ENCODE measurements around the gene EXOC1.
"Not testable (repeated sequence)": the region's sequence is repeated elsewhere in the genome, so short reads cannot be mapped to it uniquely, and the experiment has no call there.

EXOC1 gene

DNA sequence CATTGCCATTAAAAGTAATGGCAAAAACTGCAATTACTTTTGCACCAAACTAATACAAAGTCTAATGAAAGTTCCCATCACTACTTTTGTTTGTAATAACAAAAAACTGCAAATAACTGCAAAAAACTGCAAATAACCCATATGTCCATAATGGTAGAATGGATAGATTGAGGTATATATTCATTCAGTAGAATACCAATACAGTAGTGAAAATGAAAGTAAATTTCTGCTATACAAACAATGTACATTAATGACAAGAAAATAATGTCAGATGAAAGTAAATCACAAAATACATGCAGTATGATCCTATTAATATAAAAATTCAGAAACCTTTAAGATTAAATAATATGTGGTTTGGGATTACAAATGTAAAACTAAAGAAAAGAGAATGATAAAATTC, 54.0 kb downstream of the EXOC1 start:
- no peak for DNase-seq

DNA sequence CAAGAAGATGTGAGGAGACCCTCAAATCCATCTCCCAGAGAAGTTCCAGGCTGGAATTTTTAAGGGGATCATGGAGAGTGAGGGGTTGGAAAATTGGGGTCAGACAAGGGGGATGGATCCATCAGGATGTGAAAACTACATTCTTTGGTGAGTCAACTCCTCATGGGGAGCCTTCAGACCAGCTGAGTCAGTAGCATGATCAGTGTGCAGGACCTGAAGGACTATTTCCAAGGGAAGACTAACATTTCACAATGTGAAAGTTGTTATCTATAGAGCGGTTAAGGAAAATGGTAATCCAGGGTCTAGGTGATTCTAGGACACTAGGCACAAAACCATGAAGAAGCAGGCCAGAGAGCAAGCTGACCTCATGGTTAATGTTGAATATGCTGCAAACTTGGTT, 56.7 kb downstream of the EXOC1 start:
- no peak for DNase-seq

DNA sequence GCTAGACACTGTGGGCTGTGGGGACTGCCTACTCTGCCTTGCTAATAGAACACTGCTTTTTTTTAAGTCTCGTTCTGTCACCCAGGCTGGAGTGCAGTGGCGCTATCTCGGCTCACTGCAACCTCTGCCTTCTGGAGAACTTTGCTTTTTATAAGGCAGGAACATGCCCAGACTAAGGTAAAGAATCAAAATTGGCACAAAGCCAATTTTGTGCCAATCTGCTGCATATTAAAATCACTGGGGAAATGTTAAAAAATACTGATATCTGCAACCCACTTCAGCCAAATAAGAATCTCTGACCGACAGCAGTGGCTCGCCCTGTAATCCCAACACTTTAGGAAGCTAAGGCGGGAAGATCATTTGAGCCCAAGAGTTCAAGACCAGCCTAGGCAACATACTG, 58.8 kb downstream of the EXOC1 start:
- no peak for DNase-seq

DNA sequence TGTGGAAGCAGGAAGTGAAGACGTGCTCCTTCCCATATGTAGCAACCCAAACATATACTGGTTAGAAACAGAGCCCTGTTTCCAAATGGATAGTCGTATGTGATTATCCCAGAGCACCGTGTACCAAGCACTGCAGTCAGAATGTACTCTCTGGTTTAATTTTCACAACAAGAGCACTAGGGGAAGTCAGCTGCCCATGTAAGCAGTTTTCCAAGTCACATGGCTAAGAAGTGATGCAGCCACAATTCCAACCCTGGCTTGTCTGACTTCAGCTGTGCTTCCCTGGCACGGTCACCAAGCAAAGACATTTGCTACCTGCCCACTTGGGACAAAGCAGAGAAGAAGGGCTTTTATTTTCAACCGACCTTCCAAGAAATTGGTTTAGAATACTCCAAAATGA, 67.1 kb downstream of the EXOC1 start:
- DNase-seq: no peak

DNA sequence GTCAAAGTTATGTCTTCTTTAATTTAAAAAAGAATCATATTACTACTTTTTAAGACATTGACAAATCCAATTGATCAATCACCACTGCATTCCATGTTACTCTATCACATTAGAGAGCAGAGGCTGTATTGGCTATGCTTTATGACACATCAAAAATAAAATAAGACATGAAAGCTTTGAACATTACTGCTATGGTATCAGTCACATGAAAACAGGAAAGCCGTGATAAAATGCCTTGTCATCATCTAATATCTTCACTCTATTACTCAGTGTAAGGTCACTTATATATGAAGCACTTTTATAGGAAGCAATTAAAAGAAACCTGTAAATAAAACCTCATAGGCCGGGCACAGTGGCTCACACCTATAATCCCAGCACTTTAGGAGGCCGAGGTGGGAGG, 67.6 kb downstream of the EXOC1 start:
- no peak for DNase-seq

DNA sequence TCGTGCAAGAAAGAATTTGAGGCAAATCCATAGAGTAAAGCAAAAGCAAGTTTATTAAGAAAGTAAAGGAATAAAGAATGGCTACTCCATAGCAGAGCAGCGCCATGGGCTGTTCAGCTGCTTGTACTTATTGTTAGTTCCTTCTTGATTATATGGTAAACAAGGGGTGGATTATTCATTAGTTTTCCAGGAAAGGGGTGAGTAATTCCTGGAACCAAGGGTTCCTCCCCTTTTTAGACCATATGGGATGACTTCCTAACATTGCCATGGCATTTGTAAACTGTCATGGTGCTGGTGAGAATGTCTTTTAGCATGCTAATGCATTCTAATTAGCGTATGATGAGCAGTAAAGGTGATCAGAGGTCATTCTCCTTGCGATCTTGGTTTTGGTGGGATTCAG, 71.8 kb downstream of the EXOC1 start:
- DNase-seq: no peak

DNA sequence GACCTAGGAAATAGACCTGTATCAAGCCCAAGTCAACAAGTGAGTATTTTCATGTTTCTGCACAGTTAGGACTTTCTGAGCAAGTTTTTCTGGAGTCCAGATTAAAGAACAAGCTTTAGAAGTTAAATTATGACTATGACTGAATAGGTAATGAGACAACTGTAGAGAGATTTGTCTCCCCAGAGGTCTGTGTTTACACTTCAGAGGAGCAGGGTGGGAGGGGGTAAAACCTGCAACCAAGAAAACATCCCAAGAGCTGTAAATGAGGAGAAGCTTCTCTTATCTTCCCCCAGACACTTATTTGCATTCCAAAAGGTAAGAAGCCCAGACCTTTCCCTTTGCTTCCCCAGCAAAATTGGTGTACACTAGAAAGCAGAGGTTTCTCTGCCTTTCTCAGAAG, 73.2 kb downstream of the EXOC1 start:
- DNase-seq: no peak

DNA sequence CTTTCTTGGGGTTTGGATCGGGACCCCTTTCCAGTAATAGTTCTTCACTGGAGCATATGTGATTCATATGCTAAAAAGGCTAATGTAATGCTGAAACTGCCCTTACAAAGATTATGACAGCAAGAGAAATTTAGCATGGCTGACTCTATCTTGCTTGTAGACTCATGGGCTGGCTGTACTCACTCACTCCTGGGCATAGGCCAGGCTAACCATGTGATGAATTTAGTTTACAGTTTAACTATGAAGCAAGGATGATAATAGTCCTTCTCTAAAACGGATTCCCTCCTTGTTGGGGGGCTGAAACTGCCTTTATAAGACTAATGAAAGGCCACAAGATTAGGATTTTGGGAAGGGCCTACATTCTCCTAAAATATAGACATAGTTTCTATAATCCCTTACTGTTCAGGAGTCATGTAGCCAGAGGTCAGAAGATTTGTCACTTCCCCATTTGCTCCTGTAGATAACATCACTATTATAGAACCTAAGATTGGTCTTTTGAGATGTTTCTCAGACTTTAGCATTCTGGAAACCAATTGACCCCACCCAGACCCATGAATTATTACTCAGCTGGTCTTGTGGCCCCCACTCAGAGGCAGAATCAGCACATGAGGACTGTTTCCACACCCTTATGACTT, 74.5 kb downstream of the EXOC1 start:
- DNase-seq: no peak

DNA sequence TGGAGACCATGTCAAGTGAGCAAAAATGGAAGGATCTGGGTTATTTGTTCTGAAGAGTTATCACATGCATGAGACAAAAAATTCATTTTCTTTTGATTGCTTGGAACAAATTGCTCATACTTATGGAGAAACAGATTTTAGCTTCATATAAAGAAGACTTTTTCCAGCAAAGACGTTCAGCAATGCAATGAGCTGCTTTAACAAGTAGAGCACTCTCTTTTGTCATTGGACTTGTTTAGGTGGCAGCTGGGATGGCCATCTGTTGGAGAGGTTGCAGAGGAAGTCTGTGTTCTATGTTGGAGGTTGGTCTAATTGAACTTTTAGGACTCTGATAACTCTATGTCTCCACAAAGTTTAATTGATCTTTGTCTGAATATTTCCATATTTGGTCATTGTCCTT, 75.4 kb downstream of the EXOC1 start:
- no peak for DNase-seq

DNA sequence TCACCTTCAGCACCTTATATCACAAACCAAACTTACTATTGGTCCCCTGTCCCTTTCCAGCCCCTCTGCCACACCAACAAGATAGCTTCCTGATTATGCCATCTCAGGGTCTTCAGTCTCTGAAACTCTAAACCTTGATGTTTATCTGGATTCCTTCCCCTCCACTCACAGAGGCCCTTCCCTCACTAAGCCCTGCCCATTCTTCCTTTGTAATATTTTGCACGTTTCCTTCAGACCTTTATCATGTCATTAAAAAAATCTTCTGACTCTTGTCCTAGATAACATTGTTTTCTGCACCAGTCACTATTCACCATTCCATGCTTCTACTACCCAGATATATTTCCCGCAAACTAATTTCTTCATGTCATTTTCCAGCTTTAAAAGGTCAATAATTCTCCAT, 77.6 kb downstream of the EXOC1 start:
- no peak for DNase-seq

DNA sequence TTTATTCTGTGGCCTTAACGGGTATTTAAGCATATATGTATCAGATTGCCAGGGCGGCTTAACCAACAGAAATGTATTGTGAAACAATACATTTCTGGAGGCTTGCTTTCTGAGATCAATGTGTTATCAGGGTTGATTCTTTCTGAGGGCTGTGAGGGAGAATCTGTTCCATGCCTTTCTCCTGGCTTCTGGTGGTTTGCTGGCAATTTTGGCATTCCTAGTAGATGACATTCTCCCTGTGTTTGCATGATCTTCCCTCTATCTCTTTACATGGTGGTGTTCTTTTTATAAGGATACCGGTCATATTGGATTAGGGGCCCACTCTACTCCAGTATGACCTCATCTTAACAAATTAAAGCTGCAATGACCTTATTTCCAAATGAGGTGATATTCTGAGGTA, 78.4 kb downstream of the EXOC1 start:
- no peak for DNase-seq

DNA sequence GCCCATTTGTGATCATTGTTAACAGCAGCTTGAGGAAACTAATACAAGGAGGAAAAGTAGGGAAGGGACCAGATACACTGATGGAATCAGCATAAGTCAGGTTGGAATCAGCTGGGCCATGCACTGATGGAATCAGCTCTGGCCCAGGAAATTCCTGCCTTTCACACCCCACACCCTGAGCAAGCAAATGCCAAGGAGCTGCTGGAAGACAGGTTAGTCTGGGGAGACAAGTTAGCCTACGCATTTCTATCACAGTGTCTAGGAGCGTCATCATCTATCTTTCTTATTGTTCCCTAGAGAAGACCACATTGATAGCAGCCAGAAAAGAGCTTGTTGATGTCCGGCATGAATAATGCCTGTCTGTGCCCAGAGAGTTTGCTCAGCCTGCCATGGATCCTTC, 79.1 kb downstream of the EXOC1 start:
- DNase-seq: no peak

DNA sequence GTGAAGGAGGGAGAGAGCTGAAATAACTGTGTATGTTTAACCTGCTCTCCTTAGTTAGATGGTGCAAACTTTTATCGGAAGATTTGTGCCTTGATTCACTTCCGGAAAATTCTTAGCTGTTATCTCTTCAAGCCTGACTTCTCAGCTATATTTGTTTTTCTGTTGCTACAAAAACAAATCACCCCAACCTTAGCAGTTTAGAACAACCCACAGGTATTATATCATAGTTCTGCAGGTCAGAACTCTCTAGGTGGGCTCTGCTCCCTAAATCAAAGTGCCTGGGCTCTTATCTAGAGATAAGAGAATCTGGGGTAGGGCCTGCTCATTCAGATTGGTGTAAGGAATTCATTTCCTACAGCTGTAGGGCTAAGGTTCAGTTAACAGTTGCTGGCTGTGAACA, 80.2 kb downstream of the EXOC1 start:
- no peak for DNase-seq

DNA sequence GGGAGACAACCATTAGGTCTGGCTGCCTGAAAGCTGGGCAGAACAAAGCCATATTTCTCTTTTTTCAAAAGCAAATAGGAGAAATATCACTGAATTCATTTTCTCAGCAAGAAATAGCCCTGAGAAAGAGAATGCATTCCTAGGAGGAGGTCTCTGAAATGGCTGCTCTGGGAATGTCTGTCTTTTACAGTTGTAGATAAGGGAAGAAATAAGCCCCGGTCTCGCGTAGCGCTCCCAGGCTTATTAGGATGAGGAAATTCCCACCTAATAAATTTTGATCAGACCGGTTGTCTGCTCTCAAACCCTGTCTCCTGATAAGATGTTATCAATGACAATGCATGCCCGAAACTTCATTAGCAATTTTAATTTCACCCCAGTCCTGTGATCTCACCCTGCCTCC, 82.5 kb downstream of the EXOC1 start:
- DNase-seq: not testable (repeated sequence)

DNA sequence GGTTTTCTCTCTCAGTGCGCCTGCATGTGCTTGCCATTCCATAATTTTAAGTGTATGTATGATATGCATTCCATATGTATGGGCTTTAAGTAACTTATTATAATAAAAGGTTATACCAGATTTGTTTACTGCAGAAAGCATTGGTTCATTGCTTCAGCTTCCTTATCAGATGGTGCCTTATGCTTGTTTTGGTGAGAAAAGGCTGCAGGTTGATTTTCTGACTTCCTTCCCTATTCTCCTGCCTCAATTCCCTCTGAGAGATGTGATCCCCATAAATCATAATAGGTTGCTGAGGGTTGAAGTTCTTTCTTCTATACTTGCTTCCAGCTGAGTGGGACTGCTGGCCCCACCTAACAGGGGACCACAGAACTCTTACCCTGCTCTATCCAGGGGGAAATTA, 85.0 kb downstream of the EXOC1 start:
- DNase-seq: no peak

DNA sequence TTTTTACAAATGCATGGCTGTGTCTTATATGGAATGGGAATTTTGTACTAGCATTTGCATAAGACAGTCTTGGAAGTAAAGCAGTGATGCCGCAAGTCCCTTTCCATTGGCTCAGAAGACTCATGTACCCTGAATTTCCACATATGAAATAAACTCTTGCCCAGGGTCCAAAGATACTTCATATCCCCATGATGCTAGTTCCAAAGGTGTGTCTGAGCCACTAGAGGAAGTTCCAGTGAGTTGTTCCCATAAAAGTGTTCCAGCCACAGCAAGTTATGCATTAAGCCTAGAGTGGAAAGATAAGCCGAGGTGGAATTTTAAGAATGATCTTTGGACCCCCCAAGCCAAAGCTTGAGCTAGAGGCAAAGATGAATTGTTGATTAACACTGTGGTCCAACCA, 86.0 kb downstream of the EXOC1 start:
- no peak for DNase-seq

DNA sequence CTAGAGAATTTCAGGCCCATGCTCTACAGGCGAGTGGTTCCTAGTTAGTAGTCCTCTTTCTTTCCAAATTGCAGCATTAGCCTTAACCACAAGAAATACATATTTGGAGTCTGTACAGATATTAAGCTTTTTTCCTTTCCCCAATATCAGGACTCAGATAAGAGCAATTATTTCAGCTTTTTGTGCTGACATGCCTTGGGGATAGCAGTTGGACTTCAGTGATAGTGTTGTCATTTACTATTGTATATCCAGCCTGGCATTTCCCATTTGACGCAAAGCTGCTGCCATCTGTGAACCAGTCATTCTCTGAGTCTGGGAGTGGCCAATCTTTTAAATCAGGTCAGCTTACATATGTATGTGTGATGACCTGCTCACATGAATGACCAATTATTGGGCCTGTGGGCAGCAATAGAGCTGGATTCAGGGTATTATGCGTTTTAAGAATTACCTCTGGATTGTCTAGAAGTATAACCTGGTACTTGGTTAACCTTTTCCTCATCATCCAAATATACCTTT, 88.5 kb downstream of the EXOC1 start:
- no peak for DNase-seq

DNA sequence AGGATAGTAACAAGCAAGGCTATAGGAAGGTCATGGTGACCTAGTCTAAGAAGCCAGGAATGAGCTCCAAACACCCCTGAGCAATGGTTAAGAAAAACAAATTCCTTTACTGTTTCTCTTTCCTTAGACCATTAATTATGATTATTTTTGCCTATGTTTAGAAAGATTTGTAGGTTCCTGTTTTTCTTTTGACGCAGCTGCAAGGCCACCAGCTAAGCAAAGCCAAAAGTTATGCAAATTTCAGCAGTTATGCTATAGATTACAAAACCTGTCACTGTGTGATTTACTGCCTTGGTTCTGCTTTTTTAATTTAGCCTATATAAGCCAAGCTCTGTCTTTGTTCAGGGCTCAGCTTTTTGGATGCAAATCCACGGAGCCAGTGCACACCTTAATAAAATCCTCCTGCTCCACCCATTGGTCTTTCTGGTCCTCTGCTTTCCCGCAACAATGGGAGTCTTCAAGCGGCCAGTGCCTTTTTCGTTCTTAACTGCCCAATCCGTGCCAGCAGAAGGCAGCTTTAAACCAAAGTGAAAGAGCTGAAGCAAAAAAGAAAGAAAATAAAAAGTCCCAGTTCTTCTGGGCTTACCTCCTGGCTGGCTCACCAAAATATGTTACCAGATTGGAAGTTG, 93.9 kb downstream of the EXOC1 start:
- no peak for DNase-seq

DNA sequence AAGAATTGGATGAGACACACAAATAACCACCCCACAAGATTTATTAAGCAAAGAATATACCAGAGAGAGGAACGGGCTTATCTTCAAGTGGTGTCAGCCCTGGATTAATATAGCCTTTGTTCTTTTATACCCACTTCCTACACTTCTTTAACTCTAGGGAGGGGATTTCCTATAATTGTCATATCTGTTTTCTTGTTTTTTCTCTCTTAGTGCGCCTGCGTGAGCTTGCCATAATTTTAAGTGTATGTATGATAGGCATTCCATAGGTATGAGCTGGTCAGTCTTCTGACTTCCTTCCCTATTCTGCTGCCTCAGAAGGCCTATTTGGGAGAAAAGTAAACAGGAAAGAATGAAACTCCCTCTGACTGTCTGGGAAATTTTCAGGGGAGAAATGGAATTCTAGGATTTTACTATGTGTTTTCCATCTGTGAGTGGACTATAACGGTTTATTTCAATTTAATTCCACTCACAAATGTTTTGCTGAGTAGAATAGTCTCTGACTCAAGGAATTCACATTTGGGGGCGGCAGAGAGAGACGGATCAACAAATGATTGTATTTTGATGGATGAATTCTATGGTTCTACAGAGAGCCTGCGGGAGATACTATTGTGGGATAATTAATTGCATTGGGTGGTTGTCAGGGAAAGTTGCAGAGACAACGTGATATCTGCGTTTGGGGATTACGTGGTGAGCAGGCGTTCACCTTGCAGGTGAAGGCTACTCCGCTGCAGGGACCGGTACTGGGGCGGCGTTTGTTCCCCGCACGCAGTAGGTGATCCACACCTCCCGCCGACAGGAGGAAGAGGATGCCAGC, 94.7 kb downstream of the EXOC1 start:
- no peak for DNase-seq

DNA sequence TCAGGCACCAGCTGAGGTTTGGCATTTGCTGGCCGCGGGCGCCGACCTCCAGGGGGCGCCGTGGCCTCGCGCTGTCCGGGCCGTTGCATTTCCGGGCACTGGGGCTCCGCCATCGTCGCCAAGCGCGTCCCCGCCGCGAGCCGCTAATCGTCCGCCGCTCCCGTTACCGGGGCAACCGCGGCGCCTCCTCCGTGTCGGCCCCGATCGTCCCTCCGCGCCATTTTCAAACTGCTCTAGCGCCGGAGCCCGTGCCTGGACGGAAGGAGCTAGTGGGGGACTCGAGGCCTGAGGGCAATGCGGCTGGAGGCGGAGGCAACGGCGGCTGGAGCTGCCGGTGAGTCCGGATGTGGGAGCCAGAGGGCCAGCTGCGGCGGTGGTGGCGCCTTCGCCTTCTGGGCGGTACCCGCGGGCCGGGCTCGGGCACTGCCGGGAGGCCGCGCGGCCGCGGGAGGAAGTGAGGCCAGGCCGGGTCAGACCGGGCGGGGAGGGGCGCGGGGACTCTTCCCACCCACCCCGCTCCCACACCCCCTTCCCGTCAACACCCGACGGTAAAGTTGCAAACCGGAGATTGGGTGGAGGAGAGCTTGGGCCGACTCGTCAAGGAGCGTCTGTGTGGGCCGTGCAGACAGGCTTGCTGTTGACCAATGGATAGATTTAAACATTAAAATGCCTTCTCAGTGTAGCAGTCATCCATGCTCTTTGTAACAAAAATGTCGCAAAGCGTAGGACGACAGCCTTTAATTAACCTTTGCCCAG, 95.5 kb downstream of the EXOC1 start, which contains the start of gene CEP135:
Gene CEP135 (plus strand): TSS at position 220 of the 756 bp plus-strand sequence. CDS start 3,186 bp downstream, outside the sequence.
- DNase-seq: peak; percentile 96

DNA sequence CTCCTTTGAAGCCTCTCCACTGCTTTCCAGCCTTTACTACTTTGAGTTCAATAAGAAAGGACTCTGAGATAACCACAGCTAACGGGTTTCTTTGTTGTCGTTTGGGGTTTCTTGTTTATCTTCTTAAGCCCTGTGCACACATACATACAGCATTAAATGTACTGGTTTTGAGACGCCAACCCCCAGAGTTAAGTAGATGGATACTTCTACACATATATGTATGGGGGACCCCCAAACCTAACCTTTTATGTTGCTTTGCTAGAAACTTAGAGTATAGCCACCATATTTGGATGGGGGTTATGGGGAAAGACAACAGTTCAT, 96.0 kb downstream of the EXOC1 start:
- DNase-seq: no peak

DNA sequence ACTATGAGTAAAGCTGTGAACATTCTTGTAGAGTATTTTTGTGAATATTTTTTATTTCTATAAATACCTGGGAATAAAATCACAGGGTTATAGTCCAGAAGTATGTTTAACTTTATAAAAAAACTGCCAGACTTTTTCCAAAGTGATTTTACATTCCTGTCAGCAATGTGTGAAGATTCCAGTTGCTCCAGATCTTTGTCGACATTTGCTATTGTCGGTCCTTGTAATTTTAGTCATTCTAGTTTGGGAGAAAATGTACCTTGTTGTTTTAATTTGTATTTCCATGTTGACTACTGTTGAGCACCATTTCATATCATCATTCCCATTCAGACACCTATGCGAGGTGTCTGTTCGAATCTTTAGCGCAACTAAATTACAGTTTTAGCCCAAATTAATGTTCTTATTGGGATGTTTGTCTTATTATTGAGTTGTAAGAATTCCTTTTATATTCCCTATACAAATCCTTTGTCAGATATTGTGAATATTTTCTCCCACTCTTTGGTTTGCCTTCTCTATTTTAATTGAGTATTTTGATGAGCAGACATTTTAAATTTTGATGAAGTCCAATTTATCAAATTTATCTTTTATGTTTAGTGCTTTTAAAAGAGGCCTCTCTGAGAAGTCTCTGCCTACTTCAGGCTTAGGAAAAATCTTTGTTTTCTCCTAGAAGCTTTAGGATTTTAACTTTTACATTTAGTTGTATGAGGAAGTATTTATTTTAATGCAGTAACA, 97.9 kb downstream of the EXOC1 start:
- DNase-seq: no peak

Measured in activated CD8-positive, alpha-beta memory T cell treated with anti-CD3 and anti-CD28 coated beads, Interleukin-2, amount 50 U/mL, for 48 hours (primary cell).